GM19463 (cell line): Measurements from ENCODE around the gene LARGE2.

Experiments
- ATAC-seq: cut with Tn5 transposase; IDR thresholded peaks from one replicate; pipeline ENCODE4 v1.9.1; 2021; ENCODE audit warnings: mild to moderate bottlenecking, moderate library complexity; ENCODE audit not compliant: unreplicated experiment

LARGE2 gene

GRCh38 chr11:45922425-45923082 is at the start of gene LARGE2:
TSS of gene LARGE2 (plus strand) at chr11:45922656. CDS start at chr11:45922883, 227 bp downstream.
- no peak for ATAC-seq

GRCh38 chr11:45876401-45876800 is 46.1 kb upstream of the LARGE2 start:
- no peak for ATAC-seq

DNA sequence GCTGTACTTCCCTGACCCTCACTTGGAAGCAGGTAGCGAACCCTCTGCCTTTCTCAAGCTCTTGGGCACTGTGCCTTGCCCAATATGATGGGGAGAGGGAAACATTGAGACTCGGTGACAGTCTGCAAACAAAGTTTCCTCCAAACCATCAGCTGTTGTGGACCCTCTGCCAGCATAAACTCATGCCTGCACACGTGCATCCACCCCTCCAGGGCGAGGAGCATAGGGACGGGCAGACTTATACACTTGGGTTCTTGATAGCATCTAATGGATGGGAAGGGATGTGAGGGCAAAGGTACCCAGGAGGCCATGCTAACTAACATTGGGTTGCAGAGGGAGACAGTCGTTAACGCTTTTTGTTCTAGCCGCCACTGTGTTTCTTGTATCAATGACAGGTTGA is 45.2 kb upstream of the LARGE2 start:
- ATAC-seq: no peak

GRCh38 chr11:45877845-45878244 is 44.6 kb upstream of the LARGE2 start:
- no peak for ATAC-seq

DNA sequence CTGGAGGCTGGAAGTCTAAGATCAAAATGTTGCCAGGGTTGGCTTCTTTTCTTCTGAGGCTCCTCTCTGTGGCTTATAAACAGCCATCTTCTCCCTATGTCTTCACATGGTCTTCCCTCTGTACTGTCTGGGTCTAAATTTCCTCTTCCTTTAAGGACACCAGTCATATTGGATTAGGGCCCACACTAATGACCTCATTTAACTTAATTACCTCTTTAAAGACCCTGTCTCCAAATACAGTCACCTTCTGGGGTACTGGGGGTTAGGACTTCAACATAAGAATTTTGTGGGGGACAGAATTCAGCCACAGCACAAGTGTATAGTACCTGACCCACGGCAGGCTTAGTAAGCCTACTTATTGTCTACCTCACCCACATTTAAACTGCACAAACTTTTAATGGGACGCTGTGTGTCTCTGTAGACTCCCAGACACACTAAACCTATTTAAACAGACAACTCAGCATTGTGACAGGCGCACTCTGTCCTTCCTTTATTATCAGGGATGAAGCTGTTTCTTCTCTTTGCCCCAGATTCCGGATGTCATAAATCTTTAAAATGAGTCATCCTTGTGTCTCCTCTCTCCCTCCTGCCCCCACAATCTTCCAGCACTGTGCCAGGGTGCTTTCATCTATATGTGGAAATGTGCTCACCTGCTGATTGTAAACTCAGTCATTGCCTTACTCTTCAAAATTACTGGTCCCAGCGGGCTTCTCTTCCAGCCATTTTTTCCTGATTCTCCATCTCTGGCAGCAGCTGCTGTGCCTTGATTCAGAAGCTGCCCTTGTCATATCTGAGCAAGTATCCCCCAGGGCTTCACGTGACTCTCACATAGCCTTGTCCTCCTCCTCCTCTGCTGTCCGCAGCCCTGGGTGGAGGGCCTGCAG is 42.4 kb upstream of the LARGE2 start:
- no peak for ATAC-seq

GRCh38 chr11:45880772-45881570 is 41.5 kb upstream of the LARGE2 start:
- ATAC-seq: no peak

DNA sequence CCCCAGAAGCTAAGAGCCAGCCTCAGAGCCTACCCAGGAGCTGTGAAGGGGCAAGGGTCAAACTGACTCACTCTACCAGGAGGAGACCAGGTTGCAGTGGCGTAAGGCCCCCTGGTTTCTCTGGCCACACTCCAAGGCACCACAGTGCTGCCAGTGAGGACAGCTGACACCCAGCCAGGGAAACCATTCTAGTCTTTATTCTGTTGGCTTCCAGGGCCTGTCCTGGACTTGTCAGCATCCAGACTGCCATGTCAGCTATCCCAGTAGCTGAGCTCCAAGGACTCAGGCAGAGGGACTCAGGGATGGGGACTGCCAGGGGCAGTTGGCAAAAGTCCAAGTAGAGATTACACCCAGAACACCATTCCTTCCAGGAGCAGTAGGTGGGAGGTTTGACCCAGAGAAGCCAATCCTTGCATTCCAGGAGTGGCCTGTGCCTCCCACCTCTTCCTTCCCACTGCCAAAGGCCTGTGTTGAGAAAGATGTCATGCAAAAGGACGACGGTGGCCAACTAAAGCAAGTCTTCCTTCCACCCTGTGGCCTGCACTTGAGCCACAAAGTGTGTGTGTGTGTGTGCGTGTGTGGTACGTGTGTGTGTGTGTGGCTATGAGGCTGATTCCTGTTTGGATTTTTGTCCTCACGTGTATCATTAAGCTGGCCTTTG is 40.6 kb upstream of the LARGE2 start:
- ATAC-seq: no peak

DNA sequence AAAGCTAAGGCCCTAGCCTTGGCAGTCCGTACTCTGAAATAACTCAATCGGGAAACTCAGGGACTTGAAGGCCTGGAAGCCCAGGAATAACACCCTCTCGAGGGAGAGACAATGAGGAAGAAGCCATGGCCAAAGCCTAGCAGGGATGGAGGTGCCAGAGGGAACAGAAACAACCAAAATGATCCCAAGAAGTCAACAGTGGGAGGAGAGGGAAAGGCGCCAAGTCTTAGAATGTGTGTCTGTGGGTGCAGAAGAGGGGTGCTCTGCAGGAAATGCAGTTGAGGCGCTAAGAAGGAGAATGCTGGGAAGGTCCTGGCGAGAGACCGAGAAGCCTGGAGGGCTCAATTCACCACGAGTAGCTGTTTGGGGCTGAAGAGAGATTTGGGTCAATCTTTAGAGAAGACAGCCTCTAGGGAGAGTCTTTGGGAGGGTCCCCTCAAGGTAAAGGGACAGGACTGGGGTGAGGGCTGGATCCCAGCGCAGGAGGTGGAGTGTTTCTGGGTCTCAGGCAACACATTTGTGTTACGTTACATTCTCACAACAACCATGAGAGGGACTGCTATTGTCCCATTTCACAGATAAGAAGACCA is 37.8 kb upstream of the LARGE2 start:
- ATAC-seq: no peak

DNA sequence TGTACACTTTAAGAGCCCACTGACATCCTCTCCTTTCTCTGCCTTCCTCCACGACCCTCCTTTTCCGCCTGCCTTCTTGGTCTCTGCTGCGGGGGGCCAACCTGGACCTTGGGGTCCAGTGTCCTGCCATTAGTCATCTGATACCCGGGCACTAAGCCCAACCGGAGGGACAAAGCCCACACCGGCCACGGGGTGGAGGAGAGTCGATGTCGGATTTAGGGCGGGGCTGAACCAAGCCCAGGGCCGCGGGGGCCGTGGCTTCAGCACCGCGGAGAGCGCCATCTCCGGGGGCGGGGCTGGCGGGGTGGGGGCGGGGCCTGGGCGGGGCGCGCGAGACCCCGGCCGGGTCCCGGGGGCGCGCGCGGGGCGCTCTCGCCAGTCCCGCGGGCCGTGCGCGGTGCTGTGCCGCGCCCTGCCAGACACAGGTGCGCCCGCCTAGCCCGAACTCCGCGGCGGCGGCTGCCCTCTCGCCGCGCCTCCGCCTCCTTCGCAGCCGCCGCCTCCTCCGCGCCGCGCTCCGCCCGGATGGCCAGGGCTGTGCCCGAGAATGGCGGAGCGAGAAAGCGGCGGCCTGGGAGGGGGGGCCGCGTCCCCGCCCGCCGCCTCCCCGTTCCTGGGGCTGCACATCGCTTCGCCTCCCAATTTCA is 37.1 kb upstream of the LARGE2 start, which contains the start of gene MAPK8IP1:
Gene MAPK8IP1 (plus strand): TSS at position 378 of the 647 bp plus-strand sequence. CDS start 170 bp downstream, at position 548.
- ATAC-seq: peak; percentile 71

DNA sequence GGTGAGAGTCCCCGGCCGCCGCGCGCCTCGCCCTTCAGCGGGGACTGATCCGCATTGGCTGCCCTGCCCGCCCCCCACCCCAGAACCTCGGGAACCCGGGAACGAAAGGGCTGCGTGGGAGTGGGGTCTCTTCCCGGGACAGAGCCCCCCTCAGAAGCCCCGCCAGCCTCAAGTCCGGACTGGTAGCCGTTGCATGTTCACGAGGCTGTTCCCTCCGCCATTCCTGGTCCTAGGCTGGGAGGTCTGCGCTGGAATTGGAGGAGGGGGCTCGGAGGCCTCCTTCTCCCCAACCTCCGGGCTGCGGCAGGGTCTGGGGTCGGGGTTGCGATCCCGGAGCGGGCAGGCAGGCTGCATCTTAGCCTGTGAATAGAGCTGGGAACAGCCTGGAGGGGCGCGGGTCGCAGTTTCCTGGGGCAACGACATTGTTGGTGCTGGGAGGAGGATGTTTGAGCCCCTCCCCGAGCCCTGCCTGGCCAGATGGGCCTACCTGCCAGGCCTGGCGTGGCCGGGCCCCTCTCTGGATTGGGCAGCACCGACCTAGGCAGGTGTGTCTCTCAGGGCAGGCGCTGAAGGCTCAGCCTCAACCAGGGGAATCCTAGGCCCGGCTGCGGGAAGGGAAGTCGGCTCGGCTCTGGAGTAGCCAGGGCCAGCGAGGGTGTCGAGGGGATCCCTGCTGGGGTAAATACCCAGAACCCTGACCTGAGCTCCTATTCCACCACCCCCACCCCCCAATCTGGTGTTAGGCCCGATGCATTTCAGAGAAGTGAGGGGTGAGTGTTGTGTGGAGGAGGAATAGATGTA is 36.3 kb upstream of the LARGE2 start:
- ATAC-seq: no peak

- no peak for ATAC-seq
Measured at GRCh38 chr11:45886816-45887520, 35.5 kb upstream of the LARGE2 start.

DNA sequence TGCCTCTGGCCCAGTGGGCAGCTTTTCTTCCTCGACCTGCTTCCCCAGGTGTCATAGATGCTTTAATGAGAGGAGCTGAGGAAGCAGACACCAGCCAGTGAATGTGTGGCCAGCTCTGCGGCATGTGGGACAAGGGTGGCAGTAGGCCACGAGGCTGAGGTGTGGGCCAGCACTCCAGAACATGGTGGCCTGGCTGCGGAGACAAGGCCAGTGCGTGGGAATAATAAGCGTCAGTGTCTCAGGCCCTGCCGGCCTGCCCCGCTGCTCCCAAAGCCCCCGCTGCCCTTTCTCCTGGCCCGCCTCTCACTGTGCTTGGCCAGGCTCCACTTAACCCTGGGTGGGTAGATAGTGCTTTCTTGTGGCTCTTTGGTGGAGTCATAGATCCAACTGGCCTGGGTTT is 34.9 kb upstream of the LARGE2 start:
- ATAC-seq: no peak

GRCh38 chr11:45889555-45889954 is 32.9 kb upstream of the LARGE2 start:
- ATAC-seq: no peak

- ATAC-seq: no peak
Measured at GRCh38 chr11:45889966-45890365, 32.5 kb upstream of the LARGE2 start.

GRCh38 chr11:45890886-45891550 is 31.4 kb upstream of the LARGE2 start:
- no peak for ATAC-seq

DNA sequence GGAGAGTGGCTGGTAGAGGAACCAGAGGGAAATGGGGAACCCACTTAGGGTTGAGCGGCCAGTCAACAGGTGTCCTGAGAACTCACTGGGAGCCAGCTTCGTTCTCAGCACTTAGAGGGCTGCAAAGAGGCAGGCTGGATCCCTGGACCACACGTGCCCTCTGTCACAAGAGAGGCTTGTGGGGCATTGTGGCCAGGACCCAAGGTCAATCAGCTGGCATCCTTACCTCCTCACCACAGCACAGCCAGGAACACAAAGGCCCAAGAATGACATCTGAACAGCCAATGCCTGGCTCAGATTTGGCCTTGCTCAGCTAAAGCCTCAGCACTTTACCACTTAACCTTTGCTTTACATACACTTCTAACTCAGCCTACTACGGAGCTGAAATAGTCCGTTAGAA is 29.6 kb upstream of the LARGE2 start:
- no peak for ATAC-seq

DNA sequence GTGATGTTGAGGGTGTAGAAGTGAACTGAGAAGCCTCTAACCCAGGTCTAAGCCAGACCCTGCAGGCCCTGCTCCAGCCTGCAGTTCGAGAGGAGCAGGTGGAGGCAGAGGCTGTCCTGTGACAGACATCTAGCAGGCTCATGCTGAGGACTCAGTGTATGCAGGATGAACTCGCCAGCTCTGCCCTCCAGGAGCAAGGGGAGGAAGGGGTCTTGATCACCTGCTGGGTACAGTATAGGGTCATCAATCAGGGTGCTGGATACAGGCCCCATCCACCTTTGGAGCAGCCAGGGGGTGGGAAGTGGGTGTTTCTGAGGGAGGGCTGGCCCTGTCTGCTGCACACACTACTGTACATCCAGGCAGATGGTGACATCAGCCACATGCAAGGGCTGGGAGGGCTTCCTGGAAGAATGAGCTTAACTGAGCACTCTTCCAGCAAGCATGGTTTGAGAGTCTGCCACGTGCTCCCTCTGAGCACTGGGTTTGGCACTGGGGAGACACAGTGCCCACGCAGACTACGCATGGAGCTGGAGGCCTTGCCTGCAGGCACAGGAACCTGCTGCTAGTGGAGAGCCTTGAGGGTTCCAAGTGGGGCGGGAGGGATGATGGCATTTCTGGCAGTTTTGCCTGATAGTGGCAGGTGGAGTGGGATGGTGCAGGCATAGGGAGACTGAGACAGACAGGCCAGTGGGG is 27.8 kb upstream of the LARGE2 start:
- no peak for ATAC-seq
